ENCODE measurements around the gene ST7.
"Not testable (repeated sequence)": the region's sequence is repeated elsewhere in the genome, so short reads cannot be mapped to it uniquely, and the experiment has no call there.

The ST7 gene

DNA sequence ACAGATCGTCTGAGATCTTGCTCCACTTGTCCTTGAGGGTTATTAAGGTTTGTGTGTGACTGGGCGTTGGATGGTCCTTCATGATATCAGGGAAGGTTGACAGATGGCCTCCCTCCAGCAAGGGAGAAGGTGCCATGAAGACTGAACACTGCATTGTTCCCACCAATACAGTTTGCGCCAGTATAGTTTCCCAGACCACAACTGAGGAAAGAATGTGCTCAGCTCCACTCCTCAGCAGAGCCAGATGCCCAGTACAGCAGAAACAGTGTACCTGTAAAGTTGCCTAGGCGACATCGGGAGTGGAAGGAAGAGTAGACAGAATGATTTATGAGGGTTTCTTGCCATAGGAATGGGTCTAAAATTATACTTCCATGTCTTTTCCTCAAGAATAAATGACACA is 137.5 kb downstream of the ST7 start:
- no peak for DNase-seq (ENCODE audit: low read depth in 1 of 2, low spot score in 1 of 2)

DNA sequence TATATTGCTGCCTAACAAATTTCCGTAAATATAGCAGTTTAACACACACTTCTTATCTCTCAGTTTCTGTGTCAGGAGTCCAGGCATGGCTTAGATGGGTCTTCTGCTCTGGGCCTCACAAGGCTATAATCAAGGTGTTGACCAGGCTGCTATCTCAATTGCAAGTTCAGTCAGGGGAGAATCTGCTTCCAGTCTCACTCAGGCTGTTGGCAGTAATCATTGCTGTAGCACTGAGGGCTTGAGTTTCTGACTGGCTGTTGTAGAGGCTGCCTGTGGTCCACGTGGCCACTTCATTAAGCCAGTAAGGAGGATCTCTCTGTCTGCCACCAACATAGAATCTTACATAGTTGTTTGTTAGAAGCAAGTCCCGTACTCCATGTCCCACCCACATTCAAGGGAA is 138.4 kb downstream of the ST7 start:
- no peak for DNase-seq (ENCODE audit: low read depth in 1 of 2, low spot score in 1 of 2)

DNA sequence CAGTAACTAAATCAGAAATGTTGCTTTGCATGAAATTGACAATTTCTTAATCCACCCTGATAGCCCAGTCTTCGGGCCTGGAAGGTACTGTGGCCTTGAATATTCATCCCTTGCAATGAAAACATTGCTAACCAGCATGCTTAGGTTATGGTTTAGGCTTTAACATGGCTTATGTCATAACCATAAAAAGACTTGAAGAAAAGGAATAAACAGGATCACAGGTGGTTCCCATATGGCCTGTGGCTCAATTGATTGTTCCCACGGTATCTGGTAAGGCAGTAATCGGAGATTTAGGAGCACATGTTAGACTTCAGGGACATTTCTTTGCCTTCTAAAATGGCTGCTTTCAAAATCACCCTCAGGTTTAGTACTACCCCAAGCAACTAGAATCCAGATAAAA is 139.5 kb downstream of the ST7 start:
- no peak for DNase-seq (ENCODE audit: low read depth in 1 of 2, low spot score in 1 of 2)

DNA sequence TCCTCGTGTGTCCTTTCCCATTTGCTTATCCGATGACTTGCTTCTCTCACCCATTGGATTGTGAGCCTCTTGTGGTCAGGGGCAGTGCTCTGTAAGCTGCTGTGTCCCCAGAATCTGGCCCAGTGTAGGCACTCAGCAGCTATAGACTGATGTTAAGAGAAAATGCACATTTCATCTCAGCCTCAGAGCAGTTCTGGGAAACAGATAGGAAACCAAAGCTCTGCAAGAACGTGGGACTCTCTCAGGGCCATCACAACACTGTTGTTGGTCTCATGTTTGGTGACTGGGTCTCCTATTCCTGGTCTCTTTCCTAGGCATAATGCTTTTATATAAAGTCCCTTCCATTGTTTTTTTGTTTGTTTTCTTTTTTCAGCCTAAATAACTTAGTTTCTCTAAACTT is 141.2 kb downstream of the ST7 start:
- no peak for DNase-seq (ENCODE audit: low read depth in 1 of 2, low spot score in 1 of 2)

DNA sequence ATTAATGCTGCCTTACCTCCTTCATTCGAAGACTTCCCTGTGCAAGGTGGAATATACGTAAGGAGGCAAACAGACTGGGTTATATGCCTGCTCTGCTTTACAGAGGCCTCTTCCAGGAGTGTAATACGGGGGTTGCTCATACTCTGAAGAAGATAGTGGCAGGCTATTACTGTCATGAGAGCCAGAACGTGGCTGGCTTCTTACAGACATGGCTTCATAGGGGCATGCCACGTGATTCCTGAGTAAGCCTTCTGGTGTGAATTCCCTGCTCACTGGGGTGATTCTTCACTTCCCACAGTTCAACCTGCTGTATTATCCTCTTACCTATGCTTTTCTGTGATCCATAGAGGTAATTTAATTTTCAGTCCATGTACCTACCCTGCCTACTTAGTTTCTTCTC is 141.8 kb downstream of the ST7 start:
- no peak for DNase-seq (ENCODE audit: low read depth in 1 of 2, low spot score in 1 of 2)

DNA sequence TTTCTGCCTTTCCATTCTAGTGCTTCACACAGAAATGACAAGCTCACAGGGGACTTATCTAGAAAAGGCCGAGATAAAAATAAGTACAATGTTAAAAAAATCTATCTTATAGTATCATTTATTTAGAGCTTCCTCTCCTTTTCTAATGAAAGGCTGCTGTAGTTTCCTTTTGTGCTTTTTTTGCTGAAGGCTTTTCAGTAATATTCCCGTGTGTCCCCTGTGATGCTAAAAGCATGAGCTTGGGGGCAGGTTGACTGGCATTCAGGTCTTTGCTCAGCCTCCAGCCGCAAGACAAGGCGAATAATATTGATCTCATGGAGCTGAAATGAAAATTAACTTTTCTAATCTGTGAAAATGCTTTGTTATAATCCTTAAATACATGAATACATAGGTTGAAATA is 143.0 kb downstream of the ST7 start:
- no peak for DNase-seq (ENCODE audit: low read depth in 1 of 2, low spot score in 1 of 2)

DNA sequence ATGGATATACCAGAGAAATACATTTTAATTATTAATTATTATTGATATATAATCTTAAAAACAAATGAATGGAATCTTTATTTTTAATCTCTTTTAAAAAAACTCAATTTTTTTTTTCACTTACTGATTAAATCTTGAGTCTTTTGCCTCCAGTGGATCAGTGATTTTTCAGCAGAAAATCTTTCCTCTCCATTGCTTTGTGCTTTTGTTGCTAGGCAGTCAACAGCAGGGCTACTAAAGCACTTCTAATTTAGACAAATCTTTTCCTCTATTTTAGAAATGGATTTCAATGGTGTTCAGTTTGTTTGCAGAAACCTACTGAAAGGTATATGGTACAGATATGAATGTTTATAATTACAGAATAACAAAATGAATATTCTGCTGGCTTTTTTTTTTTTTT is 143.6 kb downstream of the ST7 start:
- DNase-seq (ENCODE audit: low read depth in 1 of 2, low spot score in 1 of 2): no peak

DNA sequence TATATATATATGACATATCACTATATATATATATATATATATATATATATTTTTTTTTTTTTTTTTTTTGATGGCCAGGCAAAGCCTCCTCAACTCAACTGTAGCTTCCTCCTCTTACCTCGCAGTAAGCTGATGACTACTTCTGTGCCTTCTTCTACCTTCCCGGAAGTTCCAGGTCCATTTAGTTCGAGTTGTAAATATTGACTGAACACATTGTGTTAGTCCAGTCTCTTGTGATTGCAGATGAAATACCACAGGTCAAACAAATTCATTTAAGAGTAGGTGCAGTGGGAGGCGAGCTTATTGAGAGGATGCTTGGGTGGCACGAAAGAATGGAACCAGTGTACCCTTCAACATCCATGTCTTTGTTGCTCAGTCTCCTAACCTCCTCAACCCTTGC is 144.6 kb downstream of the ST7 start:
- DNase-seq (ENCODE audit: low read depth in 1 of 2, low spot score in 1 of 2): no peak

DNA sequence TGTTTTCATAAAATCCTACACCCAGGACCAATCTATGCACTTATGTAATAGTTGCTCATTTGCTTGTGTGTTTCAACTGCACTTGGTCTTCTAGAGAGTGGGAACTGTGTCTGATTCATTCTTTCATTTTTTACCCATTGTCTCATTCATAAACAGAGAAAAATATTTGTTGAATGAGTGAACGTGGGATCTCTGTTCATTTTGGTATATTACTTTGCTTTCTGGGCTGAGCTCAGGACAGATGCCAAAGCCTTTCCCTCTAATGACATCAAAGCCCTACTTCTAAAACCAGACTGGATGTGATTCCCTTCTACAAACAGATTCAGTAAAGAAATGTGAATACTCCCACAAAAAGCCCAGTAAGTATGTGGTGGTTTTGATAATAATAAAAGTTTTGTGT is 145.2 kb downstream of the ST7 start:
- DNase-seq (ENCODE audit: low read depth in 1 of 2, low spot score in 1 of 2): no peak

DNA sequence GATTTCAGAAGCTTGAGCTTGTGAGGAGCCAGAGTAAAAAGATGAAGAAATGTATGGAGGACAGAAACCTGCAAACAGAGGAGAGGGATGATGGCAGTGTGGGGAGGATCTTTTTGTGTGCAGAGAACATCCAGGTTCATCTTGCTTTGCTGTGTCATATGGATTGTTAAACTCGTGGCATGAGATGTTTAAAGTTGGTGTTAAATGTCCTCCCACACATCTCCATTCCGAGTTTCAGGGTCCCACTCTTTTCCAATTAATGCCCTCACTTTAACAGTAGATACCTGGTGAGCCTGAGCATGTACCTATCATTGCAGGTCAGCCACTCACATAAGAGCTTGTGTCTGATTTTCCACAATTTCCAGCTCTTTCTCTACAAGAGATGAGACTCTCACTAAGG is 147.7 kb downstream of the ST7 start:
- DNase-seq (ENCODE audit: low read depth in 1 of 2, low spot score in 1 of 2): no peak

DNA sequence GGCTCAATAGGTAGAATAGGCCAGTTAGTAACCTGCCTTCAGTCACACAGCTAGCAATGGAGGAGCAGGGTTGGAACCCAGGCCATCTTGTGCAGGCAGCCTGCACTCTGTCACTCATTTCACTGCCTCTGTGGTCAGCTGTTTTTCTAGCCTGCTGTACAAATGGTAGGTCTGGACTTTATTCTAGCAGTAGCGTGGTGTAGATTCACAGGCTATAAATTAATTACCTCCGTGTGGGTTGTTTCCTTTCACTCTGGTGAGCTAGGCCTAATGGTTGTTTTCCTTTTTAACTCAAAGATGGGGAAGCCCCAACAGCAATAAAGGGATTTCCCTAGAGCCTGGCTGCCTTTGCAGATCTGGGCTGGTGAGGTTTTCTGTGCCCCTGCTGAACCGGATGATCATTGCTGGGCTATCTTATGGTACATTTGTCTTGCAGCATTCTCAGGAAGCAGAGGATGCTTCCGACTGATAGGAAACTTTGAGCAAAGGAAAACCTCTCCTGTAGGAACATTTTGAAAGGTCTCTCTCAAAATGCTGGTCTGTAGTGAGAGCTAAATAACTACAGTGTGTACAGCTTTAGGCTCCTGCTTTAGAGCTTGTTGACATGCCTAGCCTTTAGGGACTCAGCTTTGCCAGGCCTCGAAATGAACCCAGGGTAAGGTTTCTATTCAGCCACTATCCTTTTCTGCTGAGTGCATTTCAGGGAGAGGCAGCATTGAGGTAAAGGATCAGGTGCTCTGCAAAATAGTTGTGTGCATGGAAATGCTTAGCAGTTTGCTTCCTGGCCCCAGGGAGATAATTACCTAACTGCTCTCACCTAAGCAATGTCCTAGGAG is 157.4 kb downstream of the ST7 start:
- no peak for DNase-seq (ENCODE audit: low read depth in 1 of 2, low spot score in 1 of 2)

DNA sequence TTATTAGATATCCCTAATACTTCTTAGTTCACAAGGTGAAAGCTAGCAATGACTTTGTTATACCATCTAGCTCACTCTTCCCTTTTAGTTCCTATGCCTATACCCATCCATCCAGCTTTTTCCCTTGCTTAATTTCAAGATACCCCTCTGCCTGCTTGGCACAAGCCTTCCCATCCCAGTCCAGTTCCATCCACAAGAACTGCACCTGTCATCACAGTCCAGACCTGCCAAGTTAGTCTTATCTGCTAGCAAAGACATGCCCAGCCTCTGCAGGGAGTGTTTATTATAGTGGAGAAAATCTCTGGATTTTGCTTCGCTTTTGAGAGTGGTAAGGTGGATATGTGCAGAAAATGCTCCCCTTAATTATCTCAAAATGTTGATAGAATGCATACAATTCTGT is 158.2 kb downstream of the ST7 start:
- no peak for DNase-seq (ENCODE audit: low read depth in 1 of 2, low spot score in 1 of 2)

DNA sequence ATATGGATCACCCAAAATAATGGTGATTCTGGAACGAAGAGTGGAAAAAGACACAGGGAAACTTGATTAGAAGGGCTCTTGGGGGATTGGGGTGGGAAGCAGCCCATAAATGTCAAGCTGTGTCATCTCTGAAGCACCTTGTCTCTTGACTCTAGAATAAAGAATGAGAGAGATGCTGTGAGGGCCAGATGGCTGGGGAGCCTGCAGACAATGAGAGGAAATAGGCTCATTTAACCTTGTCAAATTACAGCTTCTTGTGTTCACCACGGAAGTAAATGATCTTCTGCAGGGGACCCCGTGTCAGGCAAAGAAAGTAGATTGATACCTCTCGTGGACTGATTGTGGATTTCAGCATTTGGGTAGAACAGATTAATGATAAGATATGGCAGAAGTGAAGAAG is 159.3 kb downstream of the ST7 start:
- no peak for DNase-seq (ENCODE audit: low read depth in 1 of 2, low spot score in 1 of 2)

DNA sequence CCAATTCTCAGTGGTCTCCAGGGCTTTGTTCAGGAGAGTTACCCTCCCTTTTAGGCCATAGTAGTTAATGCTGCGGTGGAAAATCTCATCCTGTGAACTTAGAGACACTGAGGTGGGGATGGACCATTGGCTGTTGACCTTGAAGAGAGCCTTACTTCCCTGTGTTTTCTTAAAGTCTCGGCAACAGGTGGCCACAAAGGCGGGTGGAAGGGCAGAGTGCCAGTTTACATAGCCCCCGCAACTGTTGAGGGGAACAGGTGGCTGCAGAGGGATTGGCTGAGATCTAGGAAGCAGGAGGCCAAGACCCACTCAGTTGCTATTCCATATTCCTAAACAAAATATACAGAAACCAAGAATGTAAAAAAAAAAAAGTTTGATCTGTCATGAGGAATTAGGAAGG is 160.6 kb downstream of the ST7 start:
- DNase-seq (ENCODE audit: low read depth in 1 of 2, low spot score in 1 of 2): no peak

DNA sequence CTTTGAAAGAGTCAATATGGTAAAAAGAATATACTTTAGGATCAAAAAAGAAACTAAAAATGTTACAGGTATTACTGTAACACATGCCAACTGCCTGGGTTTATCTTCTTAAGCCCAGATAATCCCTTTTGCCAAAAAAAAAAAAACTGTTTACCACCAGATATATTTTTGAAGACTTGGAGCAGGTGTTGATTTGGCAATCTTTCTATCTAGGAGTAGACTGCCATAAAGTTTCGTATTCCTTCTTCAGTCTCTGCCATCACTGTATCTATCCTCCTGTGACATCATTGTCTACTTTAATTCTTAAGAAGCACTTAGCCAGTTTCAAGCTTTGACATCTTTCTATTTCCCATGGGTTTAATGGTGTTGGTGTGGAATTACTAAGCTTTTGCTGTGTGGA is 161.0 kb downstream of the ST7 start:
- DNase-seq (ENCODE audit: low read depth in 1 of 2, low spot score in 1 of 2): no peak

DNA sequence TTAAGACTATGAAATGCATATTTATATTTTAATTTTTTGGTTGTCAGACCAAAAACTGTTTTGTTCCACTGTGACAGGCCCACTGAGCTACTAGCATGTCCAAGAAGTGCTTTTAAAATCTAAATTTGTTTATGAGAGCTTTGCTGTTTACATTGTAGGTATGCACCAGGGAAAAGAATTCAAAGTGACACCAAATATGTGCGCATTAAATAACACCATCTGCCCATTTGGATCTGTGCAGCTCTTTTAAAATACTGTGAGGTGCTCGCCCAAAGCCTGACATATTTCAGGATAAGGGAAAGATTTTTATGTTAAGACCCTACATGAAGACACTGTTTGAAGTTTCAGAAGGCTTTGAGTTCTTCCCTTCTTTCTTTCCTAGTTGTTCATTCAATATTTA is 162.9 kb downstream of the ST7 start:
- no peak for DNase-seq (ENCODE audit: low read depth in 1 of 2, low spot score in 1 of 2)

DNA sequence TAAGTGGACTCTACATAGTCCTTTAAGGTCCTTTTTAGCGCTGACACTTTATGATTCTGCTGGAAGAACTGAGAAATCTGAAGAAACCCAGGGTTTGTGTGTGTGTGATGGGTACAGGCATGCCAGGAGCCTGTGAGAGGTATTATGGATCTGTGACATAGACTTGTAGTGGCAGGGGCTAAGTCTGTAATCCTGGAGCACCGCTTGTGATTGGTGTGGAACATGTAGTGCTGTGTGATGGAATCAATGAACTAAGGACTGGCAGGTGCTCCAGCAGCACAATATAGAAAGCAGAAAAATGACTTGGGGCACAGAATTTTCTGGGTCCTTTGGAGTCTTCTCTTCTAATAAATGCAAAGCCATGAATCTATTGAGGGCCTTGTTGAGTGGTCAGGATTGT is 163.9 kb downstream of the ST7 start:
- no peak for DNase-seq (ENCODE audit: low read depth in 1 of 2, low spot score in 1 of 2)

DNA sequence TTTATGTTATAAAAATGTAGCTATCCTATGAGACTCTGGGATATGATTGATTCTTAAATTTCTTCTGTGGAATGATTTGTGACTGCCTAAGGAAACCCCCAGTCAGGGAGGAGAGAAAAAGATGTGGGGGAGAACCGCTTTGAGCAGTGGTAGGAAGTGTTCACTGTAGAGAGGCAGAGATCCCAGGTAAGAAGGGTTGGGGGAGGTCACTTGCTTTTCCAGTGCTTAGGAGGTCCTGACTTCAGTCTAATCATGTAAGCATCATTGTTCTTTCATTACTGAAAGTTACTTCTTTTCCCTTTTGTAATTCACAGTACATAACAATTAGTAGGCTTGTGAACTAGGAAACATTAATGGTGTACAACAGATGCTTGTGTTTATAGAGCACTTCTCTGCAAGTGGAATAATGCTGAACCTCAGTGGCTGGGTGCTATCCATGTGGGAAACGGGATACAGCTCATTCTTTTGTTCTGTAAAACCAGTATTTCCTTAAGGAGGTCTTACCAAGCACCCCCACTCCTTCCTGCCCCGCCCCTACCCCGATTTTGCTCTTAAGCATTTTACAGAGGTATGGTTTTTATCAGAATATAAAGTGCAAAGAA is 165.4 kb downstream of the ST7 start:
- DNase-seq (ENCODE audit: low read depth in 1 of 2, low spot score in 1 of 2): no peak

DNA sequence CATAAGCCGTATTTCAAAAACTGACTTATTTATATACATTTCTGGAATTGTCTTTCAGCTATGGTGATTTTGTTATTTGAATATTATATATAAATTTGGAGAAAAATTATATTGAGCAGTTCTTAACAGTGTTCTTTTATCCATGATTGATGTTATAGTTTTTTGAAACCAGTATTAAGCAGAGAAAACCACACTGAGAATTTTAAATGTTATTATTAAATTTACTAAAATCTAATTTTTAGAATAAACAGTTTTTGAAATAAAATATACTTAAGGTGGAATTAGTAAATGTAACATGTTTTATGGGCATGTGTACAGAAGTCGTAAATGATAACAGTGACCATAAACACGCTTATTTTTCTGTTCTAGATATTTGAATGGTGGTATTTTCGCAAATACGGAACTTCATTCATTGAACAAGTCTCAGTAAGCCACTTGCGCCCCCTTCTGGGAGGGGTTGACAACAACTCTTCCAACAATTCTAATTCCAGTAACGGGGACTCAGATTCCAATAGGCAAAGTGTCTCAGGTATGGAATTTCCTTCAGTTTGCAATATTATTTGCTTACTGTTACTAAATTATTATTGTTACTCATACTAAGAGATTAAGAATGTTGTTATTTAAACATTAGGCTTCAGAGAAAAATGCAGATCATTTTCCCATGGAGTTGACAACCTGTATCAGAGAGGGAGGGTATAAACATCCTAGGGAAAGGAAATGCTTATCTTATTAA is 166.1 kb downstream of the ST7 start:
- peak; percentile 48 to 49 for DNase-seq (ENCODE audit: low read depth in 1 of 2, low spot score in 1 of 2)

DNA sequence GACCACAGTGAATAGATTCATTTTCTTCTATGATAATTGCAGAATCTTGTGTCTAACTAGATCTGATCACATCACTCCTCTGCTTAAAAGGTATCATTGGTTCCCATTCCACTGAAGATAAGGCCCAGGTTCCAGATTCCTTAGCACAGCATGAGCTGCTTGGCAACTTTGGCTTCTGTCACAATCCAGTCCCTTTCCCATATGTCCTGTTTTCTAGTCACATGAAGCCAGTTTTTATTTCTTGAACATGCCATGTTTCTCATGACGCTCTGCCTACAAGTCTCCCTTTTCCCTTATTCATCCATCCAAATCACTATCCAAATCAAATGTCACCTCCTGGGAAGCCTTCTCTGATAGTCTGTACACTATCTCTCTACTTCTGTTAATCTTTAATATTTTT is 167.0 kb downstream of the ST7 start:
- not testable (repeated sequence) for DNase-seq (ENCODE audit: low read depth in 1 of 2, low spot score in 1 of 2)

DNA sequence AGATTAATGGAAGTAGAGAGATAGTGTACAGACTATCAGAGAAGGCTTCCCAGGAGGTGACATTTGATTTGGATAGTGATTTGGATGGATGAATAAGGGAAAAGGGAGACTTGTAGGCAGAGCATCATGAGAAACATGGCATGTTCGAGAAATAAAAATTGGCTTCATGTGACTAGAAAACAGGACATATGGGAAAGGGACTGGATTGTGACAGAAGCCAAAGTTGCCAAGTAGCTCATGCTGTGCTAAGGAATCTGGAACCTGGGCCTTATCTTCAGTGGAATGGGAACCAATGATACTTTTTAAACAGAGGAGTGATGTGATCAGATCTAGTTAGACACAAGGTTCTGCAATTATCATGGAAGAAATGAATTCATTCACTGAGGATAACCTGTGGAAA is 168.7 kb downstream of the ST7 start:
- DNase-seq (ENCODE audit: low read depth in 1 of 2, low spot score in 1 of 2): not testable (repeated sequence)

DNA sequence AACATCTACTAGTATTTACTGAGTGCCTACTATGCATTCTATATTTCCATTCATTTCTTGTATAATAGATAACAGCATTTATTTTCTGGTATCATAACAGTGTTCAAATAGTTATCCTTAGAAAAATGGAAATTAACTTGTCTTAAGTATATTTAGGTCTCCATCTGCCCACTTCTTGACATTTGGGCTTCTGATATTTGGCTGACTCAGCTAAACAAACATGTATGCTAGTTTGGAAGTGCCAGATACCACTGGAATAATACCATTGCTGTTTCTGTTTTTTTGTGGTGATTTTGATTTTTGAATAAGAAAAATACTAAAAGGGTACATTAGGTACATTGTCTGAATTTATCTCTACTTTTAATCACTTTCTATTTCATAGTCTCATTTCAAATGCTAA is 169.2 kb downstream of the ST7 start:
- no peak for DNase-seq (ENCODE audit: low read depth in 1 of 2, low spot score in 1 of 2)
